ENCODE measurements around the gene GAK.

GRCh38 chr4:974668-975067 is 42.6 kb upstream of the GAK start:
- TF ChIP-seq, protein P1, sequence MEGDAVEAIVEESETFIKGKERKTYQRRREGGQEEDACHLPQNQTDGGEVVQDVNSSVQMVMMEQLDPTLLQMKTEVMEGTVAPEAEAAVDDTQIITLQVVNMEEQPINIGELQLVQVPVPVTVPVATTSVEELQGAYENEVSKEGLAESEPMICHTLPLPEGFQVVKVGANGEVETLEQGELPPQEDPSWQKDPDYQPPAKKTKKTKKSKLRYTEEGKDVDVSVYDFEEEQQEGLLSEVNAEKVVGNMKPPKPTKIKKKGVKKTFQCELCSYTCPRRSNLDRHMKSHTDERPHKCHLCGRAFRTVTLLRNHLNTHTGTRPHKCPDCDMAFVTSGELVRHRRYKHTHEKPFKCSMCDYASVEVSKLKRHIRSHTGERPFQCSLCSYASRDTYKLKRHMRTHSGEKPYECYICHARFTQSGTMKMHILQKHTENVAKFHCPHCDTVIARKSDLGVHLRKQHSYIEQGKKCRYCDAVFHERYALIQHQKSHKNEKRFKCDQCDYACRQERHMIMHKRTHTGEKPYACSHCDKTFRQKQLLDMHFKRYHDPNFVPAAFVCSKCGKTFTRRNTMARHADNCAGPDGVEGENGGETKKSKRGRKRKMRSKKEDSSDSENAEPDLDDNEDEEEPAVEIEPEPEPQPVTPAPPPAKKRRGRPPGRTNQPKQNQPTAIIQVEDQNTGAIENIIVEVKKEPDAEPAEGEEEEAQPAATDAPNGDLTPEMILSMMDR (IDR thresholded peaks at IDR 0.05 in 4 of 5, conservative IDR thresholded peaks at IDR 0.05 in 1 of 5) = no peak
- TF ChIP-seq POLR2A (IDR thresholded peaks at IDR 0.05) = no peak

All from gastrocnemius medialis (tissue), 4 donors.